Measurements from ENCODE around the gene CENPK.

- TF ChIP-seq CTCF (conservative IDR thresholded peaks at IDR 0.05) (no peak), EZH2 (IDR thresholded peaks at IDR 0.05; ENCODE audit: low read depth) (no peak)
These were observed 73.8 kb downstream of the CENPK start for GRCh38 chr5:65489119-65489518.
